ENCODE data around the gene COL5A1.

GRCh38 chr9:134657666-134658377 is 16.2 kb downstream of the COL5A1 start:
- TF ChIP-seq CTCF (IDR thresholded peaks at IDR 0.05) (no peak), POLR2AphosphoS5 (IDR thresholded peaks at IDR 0.05) (no peak)
